Transverse colon (tissue), 4 donors: ENCODE results near the gene ARMC5. TPM values are rescaled to one million over a fixed set of nuclear protein-coding genes. Genes with fewer than 3 reads are reported as not detected.

Experiments used
- DNase-seq: peaks from one replicate; pipeline ENCODE4 v3.0.0-alpha.2; 2019
- H3K27ac ChIP-seq, 4 donors: fragments of 200-600 bp; sonication (generic); 2 replicates each; pipeline ENCODE4 v1.5.1; 2016 to 2018; ENCODE audit warnings: inconsistent platforms in 4 of 4
- H3K27me3 ChIP-seq: fragments of 200-600 bp; sonication (generic); 2 replicates; pipeline ENCODE4 v1.5.1; 2017; ENCODE audit warnings: inconsistent platforms
- H3K36me3 ChIP-seq, 4 donors: fragments of 200-600 bp; sonication (generic); 2 replicates each; pipeline ENCODE4 v1.5.1; 2017 to 2019; ENCODE audit warnings: inconsistent platforms in 4 of 4
- H3K4me1 ChIP-seq, 4 donors: fragments of 200-600 bp; sonication (generic); 2 replicates each; pipeline ENCODE4 v1.5.1; 2017 to 2020; ENCODE audit warnings: inconsistent platforms in 4 of 4
- H3K4me3 ChIP-seq, 4 donors: fragments of 200-600 bp; sonication (generic); 1 replicate in 1 of 4; 2 replicates in 3 of 4; pipeline versions ENCODE4 v1.5.1 to v1.6.1; 2017 to 2019; ENCODE audit warnings: inconsistent platforms in 4 of 4
- H3K9me3 ChIP-seq, 2 donors: fragments of 200-600 bp; sonication (generic); 2 replicates each; pipeline ENCODE4 v1.5.1; 2017 to 2019; ENCODE audit warnings: inconsistent platforms in 2 of 2
- CTCF ChIP-seq, 5 experiments: fragments of 200-600 bp in 3 of 5; fragments of 450-650 bp in 2 of 5; sonication (generic) in 3 of 5; IDR thresholded peaks; 1 replicate in 2 of 5; 2 replicates in 3 of 5; pipeline ENCODE4 v1.5.1; 2016 to 2017; ENCODE audit warnings: antibody characterized with exemption in 5 of 5, inconsistent platforms in 3 of 5, mild to moderate bottlenecking in 2 of 5, moderate library complexity in 1 of 5
- EP300 ChIP-seq: sonication (generic); formaldehyde crosslinking; IDR thresholded peaks from one replicate; pipeline ENCODE4 v1.6.1; 2017; ENCODE audit warnings: antibody characterized with exemption, low read depth
- POLR2A ChIP-seq: fragments of 450-650 bp; IDR thresholded peaks from one replicate; pipeline ENCODE4 v1.6.1; 2016; ENCODE audit warnings: antibody characterized with exemption, mild to moderate bottlenecking, moderate library complexity
- POLR2AphosphoS5 ChIP-seq, 3 donors: sonication (generic); formaldehyde crosslinking; IDR thresholded peaks; one replicate each; pipeline ENCODE4 v1.6.1; 2016; ENCODE audit warnings: antibody characterized with exemption in 3 of 3
- WGBS, 2 donors: methylation state at CpG; one replicate each; pipeline ENCODE4 v1.1.5; 2018; ENCODE audit warnings: low coverage in 1 of 2; 5-methylcytosine and 5-hydroxymethylcytosine counted together
- in situ Hi-C, 4 donors: fragments of 200-750 bp; cut with MboI; loops; one replicate each; pipeline versions ENCODE4 v1.15.0 to v1.15.1; 2017; ENCODE audit warnings: low sequenced_read_pairs in 3 of 4, low pct_ligation_motif_present in 1 of 4, low pct_unique_long_range_greater_than_20kb in 1 of 4
- intact Hi-C: fragments of 100-400 bp; cut with DNase I; formaldehyde crosslinking; loops from one replicate; pipeline ENCODE4 v1.15.1; 2023; ENCODE audit warnings: low total_unique reads
- total RNA-seq, 4 donors: library from RNA; depleted of rRNA; stranded (reverse); fragments of >200 nt; gene quantifications; one replicate each; pipeline ENCODE4 v1.1.0, GENCODE V29; 2016

Gene ARMC5
- total RNA-seq, 4 donors from 2014 or later: 3.2 to 17.6 (median 8.4) TPM

DNA sequence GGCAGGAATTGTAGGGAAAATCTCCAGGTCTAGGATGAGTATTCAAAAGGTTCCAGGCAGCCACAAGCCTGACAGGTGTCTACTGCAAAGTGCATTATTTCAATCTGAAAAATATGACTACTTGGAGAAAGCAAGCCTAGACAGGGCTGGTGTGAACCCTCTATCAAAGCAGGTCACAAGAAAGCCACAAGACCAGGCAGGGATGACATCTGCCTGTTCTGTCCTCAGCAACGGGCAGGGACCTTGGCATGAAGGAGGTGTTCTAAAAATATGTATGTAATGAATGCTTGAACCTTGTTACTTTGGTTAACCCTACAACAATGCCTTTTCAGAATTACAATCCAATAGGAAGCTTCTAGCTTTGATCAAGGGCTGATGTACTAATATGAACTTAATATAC, 30.0 kb upstream of the ARMC5 start:
- in situ Hi-C loops (loop anchor here in 2 of 4 donors (25.0 kb wide), 2 partner anchors 242 to 442 kb away; partner anchors contain the start of genes HSD3B7 (in 2 of the 2) and FUS (in 1 of the 2)), intact Hi-C loops (no loop called here)
- no peaks in the 10 kb centered on the region for H3K27me3 ChIP-seq
- H3K4me3 ChIP-seq: no peak overlapping the region
- H3K27ac ChIP-seq: no peak overlapping the region
- H3K4me1 ChIP-seq: peaks cover 0 to 5% (median 3%) of the 10 kb centered on the region in 4 donors
- 10 to 20% methylated on average over 1 of the region's 1 CpG for WGBS, 2 donors
- no peaks in the 10 kb centered on the region for H3K9me3 ChIP-seq
- no peaks in the 10 kb centered on the region for H3K36me3 ChIP-seq
- no peak for DNase-seq
- TF ChIP-seq EP300: no peak
- TF ChIP-seq CTCF (IDR thresholded peaks at IDR 0.05): no peak
- TF ChIP-seq POLR2A: no peak
- TF ChIP-seq POLR2AphosphoS5 (IDR thresholded peaks at IDR 0.05): no peak

GRCh38 chr16:31429796-31430195, 29.5 kb upstream of the ARMC5 start:
- Histone ChIP-seq H3K9me3 (no peaks in the 10 kb centered on the region), H3K4me3 (no peak overlapping the region), H3K27me3 (no peaks in the 10 kb centered on the region), H3K27ac (no peak overlapping the region), H3K36me3 (no peaks in the 10 kb centered on the region), H3K4me1 (peaks cover 0 to 5% (median 3%) of the 10 kb centered on the region in 4 donors)
- 63 to 84% methylated on average over 2 to 3 of the region's 3 CpGs for WGBS, 2 donors
- no peak for DNase-seq
- in situ Hi-C loops (loop anchor here in 2 of 4 donors (25.0 kb wide), 2 partner anchors 242 to 442 kb away; partner anchors contain the start of genes HSD3B7 (in 2 of the 2) and FUS (in 1 of the 2)), intact Hi-C loops (no loop called here)
- no peak for TF ChIP-seq POLR2AphosphoS5 (IDR thresholded peaks at IDR 0.05)
- TF ChIP-seq CTCF (IDR thresholded peaks at IDR 0.05): no peak
- no peak for TF ChIP-seq EP300
- TF ChIP-seq POLR2A: no peak

DNA sequence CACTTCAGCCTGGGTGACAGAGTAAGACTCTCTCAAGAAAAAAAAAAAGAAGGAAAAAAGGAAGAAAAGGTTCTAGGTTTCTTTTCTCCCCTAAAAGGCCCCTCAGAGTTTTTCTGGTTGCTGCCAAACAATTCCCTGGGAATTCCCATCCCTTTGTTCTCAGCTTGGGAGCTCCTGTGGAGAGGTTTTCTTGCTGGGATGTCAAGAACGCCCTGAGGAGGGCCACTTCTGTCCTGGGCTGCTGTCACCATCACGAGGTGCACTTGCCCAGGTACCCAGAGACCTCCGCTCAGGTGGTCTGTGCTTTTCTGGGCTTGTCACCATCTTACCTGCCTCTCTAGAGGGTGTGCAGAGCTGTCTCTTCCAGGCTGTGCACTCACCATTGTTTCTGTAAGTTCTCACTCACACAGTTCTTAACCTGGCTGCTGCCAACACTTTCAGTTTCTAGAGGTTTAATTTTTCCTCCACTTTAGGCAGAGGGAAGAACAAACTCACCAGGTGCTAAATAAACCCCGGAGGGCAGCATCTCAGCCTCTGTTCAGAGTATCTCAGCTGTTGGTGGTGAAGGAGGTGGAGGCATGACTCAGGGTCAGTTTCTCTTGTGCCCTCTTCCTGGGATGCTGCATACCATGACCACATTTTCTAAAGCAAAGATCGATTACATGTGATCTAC, 28.8 kb upstream of the ARMC5 start:
- Histone ChIP-seq H3K27ac (no peak overlapping the region), H3K4me1 (peaks cover 0 to 5% (median 3%) of the 10 kb centered on the region in 4 donors), H3K9me3 (no peaks in the 10 kb centered on the region), H3K4me3 (no peak overlapping the region), H3K36me3 (no peaks in the 10 kb centered on the region), H3K27me3 (no peaks in the 10 kb centered on the region)
- TF ChIP-seq EP300 (no peak), CTCF (IDR thresholded peaks at IDR 0.05) (no peak), POLR2AphosphoS5 (IDR thresholded peaks at IDR 0.05) (no peak), POLR2A (no peak)
- intact Hi-C loops (no loop called here), in situ Hi-C loops (loop anchor here in 2 of 4 donors (25.0 kb wide), 2 partner anchors 243 to 443 kb away; partner anchors contain the start of genes HSD3B7 (in 2 of the 2) and FUS (in 1 of the 2))
- DNase-seq: no peak
- WGBS, 2 donors: 64 to 67% methylated on average over 3 to 5 of the region's 5 CpGs

DNA sequence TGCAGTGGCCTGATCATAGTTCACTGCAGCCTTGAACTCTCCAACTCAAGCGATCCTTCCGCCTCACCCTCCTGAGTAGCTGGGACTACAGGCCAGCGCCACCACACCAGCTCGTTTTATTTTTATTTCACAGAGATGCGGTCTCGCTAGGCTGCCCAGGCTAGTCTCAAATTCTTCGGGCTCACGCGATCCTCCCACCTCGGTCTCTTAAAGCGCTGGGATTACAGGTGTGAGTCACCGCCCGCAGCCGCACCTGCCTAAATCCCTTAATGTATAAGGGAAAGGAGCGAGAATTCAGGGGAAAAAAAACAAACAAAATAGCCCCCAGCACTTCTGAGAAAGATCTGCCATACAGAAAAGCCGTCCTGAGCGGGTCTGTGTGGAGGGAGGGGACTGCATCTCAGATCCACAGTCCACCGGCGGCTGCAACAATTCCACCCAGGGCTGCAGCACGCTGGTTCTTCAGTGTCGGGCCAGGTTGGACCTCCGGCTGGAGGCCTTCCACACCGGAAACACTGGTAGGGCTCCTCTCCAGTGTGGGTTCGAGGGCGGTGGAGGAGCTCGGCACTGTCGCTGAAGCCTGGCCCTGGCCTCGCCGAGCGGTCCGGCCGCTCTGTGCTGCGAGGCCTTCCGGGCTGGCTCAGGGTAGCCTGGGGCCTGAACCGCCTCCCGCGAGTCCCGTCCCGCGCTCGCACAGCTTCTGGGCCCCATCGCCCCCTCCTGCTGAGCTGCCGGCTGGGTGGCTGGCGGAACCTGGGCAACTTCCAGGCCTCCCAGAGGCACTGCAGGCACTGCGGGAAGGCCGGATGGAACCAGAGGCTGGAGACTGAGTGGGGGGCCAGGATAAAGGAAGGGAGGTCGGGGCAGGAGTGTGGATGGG, 23.7 kb upstream of the ARMC5 start:
- no peak overlapping the region for H3K4me3 ChIP-seq
- in situ Hi-C loops (loop anchor here in 2 of 4 donors (25.0 kb wide), 2 partner anchors 248 to 448 kb away; partner anchors contain the start of genes HSD3B7 (in 2 of the 2) and FUS (in 1 of the 2)), intact Hi-C loops (no loop called here)
- H3K27ac ChIP-seq: no peak overlapping the region
- 95 to 100% methylated on average over 1 to 44 of the region's 47 CpGs for WGBS, 2 donors
- H3K4me1 ChIP-seq: no peaks in the 10 kb centered on the region
- no peaks in the 10 kb centered on the region for H3K9me3 ChIP-seq
- no peaks in the 10 kb centered on the region for H3K36me3 ChIP-seq
- TF ChIP-seq CTCF (IDR thresholded peaks at IDR 0.05) (no peak), POLR2AphosphoS5 (IDR thresholded peaks at IDR 0.05) (no peak), POLR2A (no peak), EP300 (no peak)
- H3K27me3 ChIP-seq: no peaks in the 10 kb centered on the region
- DNase-seq: no peak
